AG08395 (cell line): ENCODE data around the gene PRR16.

Experiments used
- DNase-seq: peaks from one replicate; pipeline ENCODE4 v3.0.0; 2012; ENCODE audit warnings: mixed read lengths, low spot score

Gene PRR16

DNA sequence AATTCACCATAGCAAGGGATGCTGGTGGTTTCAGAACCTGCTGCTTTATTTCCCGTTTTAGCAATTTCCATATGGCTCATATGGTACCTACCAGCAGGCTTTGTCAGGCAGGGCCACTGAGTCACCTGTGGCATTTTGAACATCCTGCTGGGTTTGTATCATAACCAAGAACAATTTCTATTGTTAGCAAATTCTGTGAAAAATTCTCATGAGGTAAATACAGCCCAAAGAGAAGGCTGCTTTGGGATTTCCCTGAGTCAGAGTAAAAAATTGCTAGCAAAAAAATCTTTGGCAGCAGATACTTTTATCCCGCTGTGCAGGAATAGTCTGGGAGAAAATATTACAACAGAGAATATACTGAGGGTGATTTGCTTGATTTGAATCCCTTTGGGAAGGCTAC is 52.7 kb downstream of the PRR16 start:
- DNase-seq = peak; percentile 70

GRCh38 chr5:120517607-120518252 is 53.6 kb downstream of the PRR16 start:
- DNase-seq = no peak

GRCh38 chr5:120518581-120518980 is 54.5 kb downstream of the PRR16 start:
- no peak for DNase-seq

- DNase-seq = no peak
Observed at GRCh38 chr5:120527251-120527650, 63.2 kb downstream of the PRR16 start.

DNA sequence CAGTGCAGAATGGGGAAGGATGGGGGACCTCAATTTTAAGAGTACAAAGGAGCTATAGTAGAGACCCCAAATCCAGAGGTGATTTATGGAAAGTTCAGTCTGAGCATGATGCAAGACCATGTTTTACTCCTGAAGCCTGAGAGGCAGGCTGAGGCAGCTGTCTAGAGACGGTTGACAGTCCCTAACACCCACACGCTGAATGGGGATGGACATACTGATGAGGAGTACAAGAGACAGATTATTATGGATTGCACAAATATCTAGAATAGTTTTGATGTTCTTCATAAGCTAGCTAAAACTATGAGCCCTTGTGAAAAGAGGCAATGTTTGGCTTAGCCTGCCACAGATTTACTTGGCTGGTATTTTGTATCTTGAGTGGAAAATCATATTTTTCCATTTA is 64.5 kb downstream of the PRR16 start:
- DNase-seq = peak; percentile 26

GRCh38 chr5:120529386-120529785 is 65.3 kb downstream of the PRR16 start:
- DNase-seq = no peak

DNA sequence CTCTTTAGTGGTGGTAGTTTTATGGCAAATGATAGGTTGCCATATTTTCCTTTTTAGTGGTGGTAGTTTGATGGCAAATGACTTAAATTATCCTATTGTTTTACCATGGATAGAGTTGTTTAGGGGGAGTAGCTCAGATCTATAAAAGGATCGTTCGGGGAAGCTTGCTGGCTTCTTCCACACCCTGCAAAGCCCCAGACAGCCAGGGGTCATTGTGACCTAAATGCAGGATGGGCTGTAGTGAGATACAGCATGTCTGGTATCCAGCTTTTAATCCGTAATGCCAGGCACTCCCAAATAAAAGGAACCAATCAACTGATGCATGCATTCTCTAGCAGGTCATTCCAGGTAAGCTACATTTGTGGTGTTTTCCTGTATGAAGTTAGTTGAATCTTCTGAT is 67.1 kb downstream of the PRR16 start:
- no peak for DNase-seq

GRCh38 chr5:120532835-120533234 is 68.7 kb downstream of the PRR16 start:
- no peak for DNase-seq

GRCh38 chr5:120533581-120533980 is 69.5 kb downstream of the PRR16 start:
- no peak for DNase-seq

GRCh38 chr5:120535900-120536299 is 71.8 kb downstream of the PRR16 start:
- DNase-seq = no peak

DNA sequence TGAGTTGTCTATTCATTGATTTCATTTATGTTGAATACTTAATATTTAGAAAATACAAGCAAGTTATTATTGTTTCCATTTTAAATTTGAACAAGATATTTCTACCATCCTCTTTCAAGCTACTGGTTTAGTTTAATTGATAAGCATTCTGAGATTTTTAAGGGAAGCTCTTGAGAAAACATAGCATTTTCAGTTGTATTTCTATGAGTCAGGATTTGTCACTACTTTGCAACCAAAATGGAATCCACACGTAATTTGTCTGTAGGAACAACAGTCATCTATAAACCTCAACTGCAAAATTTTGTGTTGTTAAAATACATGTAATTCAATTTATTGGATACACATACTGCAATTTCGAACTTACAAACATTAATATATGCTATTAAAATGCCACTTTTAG is 74.0 kb downstream of the PRR16 start:
- DNase-seq = peak; percentile 21

GRCh38 chr5:120538644-120539043 is 74.5 kb downstream of the PRR16 start:
- DNase-seq = peak; percentile 12

- no peak for DNase-seq
Observed at GRCh38 chr5:120539471-120539870, 75.4 kb downstream of the PRR16 start.

GRCh38 chr5:120540097-120540496 is 76.0 kb downstream of the PRR16 start:
- no peak for DNase-seq

- peak; percentile 21 for DNase-seq
Observed at GRCh38 chr5:120544043-120544442, 79.9 kb downstream of the PRR16 start.

DNA sequence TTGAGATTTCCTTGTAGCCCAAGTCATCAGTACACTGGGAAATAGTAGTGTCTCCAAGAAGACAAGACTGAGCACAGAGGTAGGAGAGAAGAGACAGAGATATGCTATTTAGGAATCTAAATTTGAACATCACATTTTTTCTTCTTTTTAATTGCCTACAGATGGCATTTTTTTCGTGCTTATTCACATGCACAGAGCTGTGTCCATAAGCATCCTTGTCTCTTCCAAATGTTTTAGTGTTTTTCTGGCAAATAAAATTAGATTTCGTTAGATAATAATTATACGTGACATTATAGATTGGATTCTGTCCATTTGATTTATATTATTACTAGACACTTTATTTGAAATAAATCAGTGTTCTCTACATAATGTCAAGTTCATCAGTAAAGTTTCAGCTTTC is 80.9 kb downstream of the PRR16 start:
- peak; percentile 20 for DNase-seq

- no peak for DNase-seq
Observed at GRCh38 chr5:120545951-120546350, 81.9 kb downstream of the PRR16 start.

GRCh38 chr5:120546922-120547321 is 82.8 kb downstream of the PRR16 start:
- no peak for DNase-seq

DNA sequence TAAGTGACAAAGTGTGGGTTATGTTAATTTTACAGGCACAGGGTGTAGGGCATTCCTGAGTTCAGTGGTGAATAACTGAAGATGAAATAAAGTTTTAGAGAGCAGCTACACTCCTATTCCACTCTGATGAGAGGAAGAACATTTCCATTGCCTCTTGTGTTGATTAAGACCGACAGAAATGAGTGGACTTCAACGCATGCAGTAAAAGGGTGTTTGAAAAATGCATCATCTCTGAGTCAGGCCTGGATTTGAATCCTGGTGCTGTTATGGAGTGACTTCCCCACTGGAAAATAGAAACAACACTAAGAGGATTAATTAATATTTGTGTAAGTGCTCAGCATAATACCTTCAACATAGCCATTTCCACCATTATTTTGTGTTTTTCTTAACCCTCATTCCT is 86.3 kb downstream of the PRR16 start:
- DNase-seq = no peak

GRCh38 chr5:120552638-120553037 is 88.5 kb downstream of the PRR16 start:
- DNase-seq = no peak

GRCh38 chr5:120555345-120555744 is 91.2 kb downstream of the PRR16 start:
- DNase-seq = no peak

DNA sequence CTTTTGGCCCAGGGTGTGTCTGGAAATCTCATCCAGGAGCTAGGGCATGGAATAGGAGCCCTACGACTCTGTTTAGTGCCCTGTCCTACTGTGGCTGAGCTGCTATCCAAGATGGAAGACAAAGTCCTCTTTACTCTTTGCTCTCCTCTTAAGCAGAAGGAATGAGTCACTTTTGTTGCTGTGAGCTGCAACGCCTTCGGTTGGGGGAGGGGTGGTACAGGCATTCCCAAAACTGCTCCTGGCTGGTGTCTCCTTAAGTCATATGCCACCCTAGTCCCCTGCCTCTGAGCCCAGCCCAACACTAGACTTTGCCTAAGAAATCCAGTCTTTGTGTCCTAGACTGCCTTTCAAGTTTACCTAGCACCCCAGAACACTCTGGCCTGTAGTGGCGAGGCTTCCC is 99.9 kb downstream of the PRR16 start:
- DNase-seq = no peak

DNA sequence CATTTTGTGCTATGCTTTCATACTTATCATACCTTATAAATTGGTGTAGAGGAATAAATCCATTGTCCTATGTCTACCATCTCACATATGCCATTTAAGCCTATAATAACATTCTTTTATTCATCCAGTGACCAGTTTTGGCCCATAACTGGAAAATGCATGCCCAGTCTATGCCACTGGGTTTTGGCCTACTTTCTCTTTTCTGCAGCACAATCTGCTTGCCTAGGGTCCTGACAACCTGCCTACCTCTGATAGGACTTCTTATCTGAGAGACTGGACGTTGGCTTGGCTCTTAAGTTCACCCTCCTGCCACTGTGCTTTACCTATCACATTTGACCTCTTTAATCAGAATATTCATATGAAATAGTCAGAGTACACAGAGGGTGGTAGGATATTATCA is 103.0 kb downstream of the PRR16 start:
- DNase-seq = no peak

DNA sequence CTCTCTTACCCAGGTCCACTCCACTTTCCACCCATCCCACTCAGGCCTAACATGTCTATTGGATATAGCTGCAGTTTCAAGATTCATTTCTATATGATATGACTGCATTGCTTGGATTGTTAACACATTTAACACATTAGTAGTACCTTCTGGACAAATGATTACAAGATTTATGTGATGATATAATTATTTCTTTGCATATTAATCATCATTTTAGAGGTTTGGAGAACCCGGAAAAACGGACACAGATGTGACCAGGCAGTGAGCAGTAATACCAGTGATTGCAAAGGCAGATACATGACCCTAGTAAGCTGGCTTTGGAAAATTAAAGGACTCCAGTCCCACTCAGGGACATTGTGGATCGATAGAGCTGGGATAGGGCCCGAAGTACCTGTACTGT is 103.8 kb downstream of the PRR16 start:
- DNase-seq = no peak

DNA sequence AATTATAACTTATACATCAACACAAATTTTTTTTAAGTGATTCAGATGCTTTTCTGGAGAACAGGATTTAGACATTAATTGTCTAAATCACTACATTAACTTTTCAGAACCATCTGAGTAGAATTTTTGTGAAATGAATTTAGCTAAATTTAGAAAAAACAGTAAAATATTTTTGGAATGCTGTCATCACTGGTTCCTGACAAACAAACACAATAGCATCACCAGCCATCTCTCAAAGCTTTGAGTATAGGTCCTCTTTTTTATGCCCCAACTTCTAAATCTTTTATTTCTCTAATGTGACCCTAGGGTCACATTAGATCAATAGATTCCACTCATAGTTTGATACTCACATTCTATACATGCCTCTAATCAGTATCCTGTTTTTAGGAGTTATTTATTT is 104.6 kb downstream of the PRR16 start:
- DNase-seq = peak; percentile 63
